HEK293T (cell line): ENCODE measurements around the gene NEGR1.

Source experiments
- PKNOX1 ChIP-seq: fragments of 450-650 bp; IDR thresholded peaks from 2 replicates; pipeline ENCODE4 v1.6.1; 2016
- SUZ12 ChIP-seq: fragments of 450-650 bp; IDR thresholded peaks from 2 replicates; pipeline ENCODE4 v1.6.1; 2016; ENCODE audit warnings: mild to moderate bottlenecking

GRCh38 chr1:71693581-71693980, 588.8 kb downstream of the NEGR1 start:
- TF ChIP-seq PKNOX1 (no peak), SUZ12 (no peak)
